DOHH2 (cell line): ENCODE measurements around the gene SUCO.

ENCODE experiments used
- H3F3A ChIP-seq: fragments of 200-600 bp; sonication (generic), shearing (Covaris generic); 2 replicates; pipeline ENCODE4 v1.6.0; 2016; ENCODE audit warnings: antibody characterized with exemption, mild to moderate bottlenecking; ENCODE audit not compliant: control insufficient read depth, insufficient read depth
- H3K27ac ChIP-seq: fragments of 200-600 bp; sonication (generic); 2 replicates; pipeline ENCODE4 v1.5.1; 2014; ENCODE audit warnings: low read depth, mild to moderate bottlenecking, low read length, moderate library complexity
- H3K27me3 ChIP-seq: fragments of 200-600 bp; sonication (generic); 2 replicates; pipeline ENCODE4 v1.6.1; 2014; ENCODE audit warnings: mild to moderate bottlenecking, low read length, mixed read lengths; ENCODE audit not compliant: control insufficient read depth
- H3K36me3 ChIP-seq: fragments of 200-600 bp; sonication (generic); 2 replicates; pipeline ENCODE4 v1.6.1; 2014; ENCODE audit warnings: mild to moderate bottlenecking, low read length, moderate library complexity, mixed read lengths; ENCODE audit not compliant: control insufficient read depth
- H3K4me1 ChIP-seq: fragments of 200-600 bp; sonication (generic); 2 replicates; pipeline ENCODE4 v1.6.1; 2014; ENCODE audit warnings: mild to moderate bottlenecking, low read length, mixed read lengths; ENCODE audit not compliant: control insufficient read depth
- H3K4me2 ChIP-seq: fragments of 200-600 bp; sonication (generic); 2 replicates; pipeline ENCODE4 v1.6.0; 2014; ENCODE audit warnings: mild to moderate bottlenecking, low read length, moderate library complexity
- H3K4me3 ChIP-seq: fragments of 200-600 bp; sonication (generic); 2 replicates; pipeline ENCODE4 v1.5.1; 2014; ENCODE audit warnings: mild to moderate bottlenecking, low read length, mixed read lengths
- H3K79me2 ChIP-seq: fragments of 200-600 bp; sonication (generic); 2 replicates; pipeline ENCODE4 v1.6.1; 2014; ENCODE audit warnings: mild to moderate bottlenecking, low read length, mixed read lengths; ENCODE audit not compliant: control insufficient read depth
- H3K9me2 ChIP-seq: fragments of 200-600 bp; sonication (generic); replicated peaks from 2 replicates; pipeline ENCODE4 v1.6.1; 2014; ENCODE audit warnings: mild to moderate bottlenecking, low read length, mixed read lengths; ENCODE audit not compliant: control insufficient read depth
- H3K9me3 ChIP-seq: fragments of 200-600 bp; sonication (generic); 2 replicates; pipeline ENCODE4 v1.6.1; 2014; ENCODE audit warnings: antibody characterized with exemption, low read length, mixed read lengths; ENCODE audit not compliant: control insufficient read depth, insufficient read depth
- H4K20me1 ChIP-seq: fragments of 200-600 bp; sonication (generic); 2 replicates; pipeline ENCODE4 v1.6.0; 2014; ENCODE audit warnings: low read depth, mild to moderate bottlenecking, antibody characterized with exemption, low read length, moderate library complexity; ENCODE audit not compliant: control insufficient read depth, insufficient read depth
- EZH2phosphoT487 ChIP-seq: fragments of 200-600 bp; sonication (generic); IDR thresholded peaks from 2 replicates; pipeline ENCODE4 v1.6.1; 2017; ENCODE audit warnings: borderline replicate concordance, mild to moderate bottlenecking, antibody characterized with exemption, low read length, moderate library complexity, mixed read lengths
- TF ChIP-seq, protein P1 (sequence below): fragments of 200-600 bp; sonication (generic); IDR thresholded peaks from one replicate; pipeline ENCODE4 v1.5.1; 2014; ENCODE audit warnings: antibody characterized with exemption, mild to moderate bottlenecking, low read depth, low read length; ENCODE audit not compliant: poor library complexity, severe bottlenecking

Gene SUCO

DNA sequence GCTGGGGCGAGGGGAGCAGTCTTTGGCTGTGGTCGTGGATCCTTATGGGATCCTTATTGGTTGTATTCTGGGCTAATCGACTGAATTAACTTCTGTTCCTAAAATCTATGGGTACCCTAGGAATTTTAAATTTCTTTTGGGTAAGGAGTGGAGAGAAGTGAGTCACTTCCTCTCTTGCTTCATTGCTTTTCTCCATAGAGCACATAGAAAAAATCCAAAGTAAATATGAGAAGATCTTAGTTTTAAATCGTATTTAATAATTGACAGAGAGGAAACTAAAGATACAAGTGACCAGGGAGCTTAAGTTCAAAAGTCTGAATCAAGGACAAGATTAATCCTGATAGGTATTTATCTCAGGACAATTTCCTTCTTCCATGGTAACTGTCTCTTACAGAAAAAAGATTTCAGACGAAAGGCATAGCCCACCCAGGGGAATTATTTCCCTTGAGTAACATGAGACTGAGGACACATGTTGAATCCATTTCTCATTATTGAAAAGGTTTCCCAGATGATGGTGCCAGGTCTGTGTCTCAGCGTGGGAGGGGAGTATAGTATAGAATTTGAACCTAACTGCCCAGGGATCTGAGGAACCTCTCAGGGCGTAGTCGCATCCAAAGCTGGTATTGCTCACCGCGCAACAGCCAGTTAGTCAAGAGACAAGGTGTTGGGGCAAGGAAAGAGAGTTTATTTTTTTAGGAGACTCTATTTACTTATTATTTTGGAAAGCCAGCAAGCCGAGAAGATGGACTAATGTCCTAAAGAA is 97.3 kb downstream of the SUCO start:
- H3K9me3 ChIP-seq: no peaks in the 10 kb centered on the region
- H3K4me1 ChIP-seq: no peaks in the 10 kb centered on the region
- no peaks in the 10 kb centered on the region for H3K36me3 ChIP-seq
- no peaks in the 10 kb centered on the region for H3K27me3 ChIP-seq
- H3K79me2 ChIP-seq: no peaks in the 10 kb centered on the region
- H3F3A ChIP-seq: no peaks in the 10 kb centered on the region
- no peak overlapping the region for H3K4me2 ChIP-seq
- TF ChIP-seq EZH2phosphoT487: no peak
- TF ChIP-seq, protein P1, sequence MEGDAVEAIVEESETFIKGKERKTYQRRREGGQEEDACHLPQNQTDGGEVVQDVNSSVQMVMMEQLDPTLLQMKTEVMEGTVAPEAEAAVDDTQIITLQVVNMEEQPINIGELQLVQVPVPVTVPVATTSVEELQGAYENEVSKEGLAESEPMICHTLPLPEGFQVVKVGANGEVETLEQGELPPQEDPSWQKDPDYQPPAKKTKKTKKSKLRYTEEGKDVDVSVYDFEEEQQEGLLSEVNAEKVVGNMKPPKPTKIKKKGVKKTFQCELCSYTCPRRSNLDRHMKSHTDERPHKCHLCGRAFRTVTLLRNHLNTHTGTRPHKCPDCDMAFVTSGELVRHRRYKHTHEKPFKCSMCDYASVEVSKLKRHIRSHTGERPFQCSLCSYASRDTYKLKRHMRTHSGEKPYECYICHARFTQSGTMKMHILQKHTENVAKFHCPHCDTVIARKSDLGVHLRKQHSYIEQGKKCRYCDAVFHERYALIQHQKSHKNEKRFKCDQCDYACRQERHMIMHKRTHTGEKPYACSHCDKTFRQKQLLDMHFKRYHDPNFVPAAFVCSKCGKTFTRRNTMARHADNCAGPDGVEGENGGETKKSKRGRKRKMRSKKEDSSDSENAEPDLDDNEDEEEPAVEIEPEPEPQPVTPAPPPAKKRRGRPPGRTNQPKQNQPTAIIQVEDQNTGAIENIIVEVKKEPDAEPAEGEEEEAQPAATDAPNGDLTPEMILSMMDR: no peak
- no peaks in the 10 kb centered on the region for H3K9me2 ChIP-seq
- H3K4me3 ChIP-seq: no peak overlapping the region
- no peak overlapping the region for H3K27ac ChIP-seq
- H4K20me1 ChIP-seq: no peaks in the 10 kb centered on the region

DNA sequence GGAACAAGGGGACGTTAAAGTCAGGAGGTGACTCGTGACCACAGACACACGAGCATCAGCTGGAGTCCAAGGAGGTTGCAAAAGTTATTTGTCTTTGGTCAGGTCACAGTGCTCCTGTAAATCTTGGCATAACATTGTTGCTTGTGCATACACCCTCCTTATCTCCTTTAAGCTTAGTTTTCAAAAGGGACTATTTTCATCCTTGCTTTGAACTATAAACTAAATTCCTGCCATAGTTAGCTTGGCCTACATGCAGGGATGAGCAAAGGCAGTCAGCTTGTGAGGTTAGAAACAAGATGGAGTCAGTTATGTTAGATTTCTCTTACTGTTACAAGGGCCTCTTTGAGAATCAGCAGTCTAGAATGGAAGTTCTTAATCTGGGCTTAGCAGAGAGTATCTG is 97.9 kb downstream of the SUCO start:
- no peaks in the 10 kb centered on the region for H3K36me3 ChIP-seq

GRCh38 chr1:172637522-172637921 is 104.6 kb downstream of the SUCO start:
- H3K4me2 ChIP-seq: no peak overlapping the region
- no peaks in the 10 kb centered on the region for H3K9me2 ChIP-seq
- H3K36me3 ChIP-seq: no peaks in the 10 kb centered on the region
- no peaks in the 10 kb centered on the region for H3K27me3 ChIP-seq
- no peaks in the 10 kb centered on the region for H3F3A ChIP-seq
- no peaks in the 10 kb centered on the region for H3K9me3 ChIP-seq
- no peaks in the 10 kb centered on the region for H4K20me1 ChIP-seq
- H3K79me2 ChIP-seq: no peaks in the 10 kb centered on the region
- H3K4me1 ChIP-seq: no peaks in the 10 kb centered on the region
- TF ChIP-seq, protein P1: no peak
- no peak for TF ChIP-seq EZH2phosphoT487
- H3K27ac ChIP-seq: no peak overlapping the region
- no peak overlapping the region for H3K4me3 ChIP-seq

More for the DNA sequence above, 97.9 kb downstream of the SUCO start:
- Histone ChIP-seq H3K79me2 (no peaks in the 10 kb centered on the region), H3K9me3 (no peaks in the 10 kb centered on the region), H4K20me1 (no peaks in the 10 kb centered on the region), H3K27ac (no peak overlapping the region), H3K4me1 (no peaks in the 10 kb centered on the region), H3K9me2 (no peaks in the 10 kb centered on the region), H3K4me2 (no peak overlapping the region), H3K27me3 (no peaks in the 10 kb centered on the region), H3K4me3 (no peak overlapping the region), H3F3A (no peaks in the 10 kb centered on the region)
- TF ChIP-seq EZH2phosphoT487: no peak
- TF ChIP-seq, protein P1: no peak
